VCaP (cell line): Measurements from ENCODE around the gene SULT4A1.

Experiments
- H3K27ac ChIP-seq: fragments of 450-650 bp; 2 replicates; pipeline ENCODE4 v1.5.1; 2017
- TF ChIP-seq, protein P1 (sequence below): fragments of 450-650 bp; conservative IDR thresholded peaks from 2 replicates; pipeline ENCODE4 v1.5.1; 2017; ENCODE audit warnings: mild to moderate bottlenecking, moderate library complexity

SULT4A1 gene

DNA sequence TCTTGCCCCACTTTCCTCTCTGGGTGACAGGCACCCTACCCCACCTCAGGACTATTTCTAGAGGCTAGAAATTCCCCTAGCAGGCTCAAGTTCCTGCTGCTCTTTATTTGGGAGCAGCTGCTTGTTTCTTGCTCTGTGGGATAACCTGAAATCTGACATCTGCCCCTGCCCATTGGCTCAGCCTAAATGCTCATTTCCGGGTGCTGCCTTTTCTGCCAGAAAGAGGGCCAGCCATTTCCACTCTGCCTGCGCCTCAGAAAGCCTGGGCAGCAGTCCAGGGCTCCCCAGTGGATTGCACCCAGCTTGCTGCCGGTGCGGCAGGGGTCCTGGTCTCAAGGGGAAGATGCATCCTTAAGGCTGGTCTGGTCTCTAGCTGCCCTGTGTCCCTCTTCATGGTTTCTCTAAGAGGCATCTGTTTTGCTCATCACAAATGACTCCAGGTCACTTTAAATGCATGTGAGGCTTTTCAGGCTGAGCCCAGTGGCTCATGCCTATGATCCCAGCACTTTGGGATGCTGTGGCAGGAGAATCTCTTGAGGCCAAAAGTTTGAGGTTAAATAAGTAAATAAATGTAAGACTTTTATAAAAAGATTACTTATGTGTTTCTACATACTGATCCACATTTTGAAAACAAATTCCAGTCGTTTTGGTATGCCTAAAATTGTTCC lies 39.8 kb upstream of the SULT4A1 start:
- TF ChIP-seq, protein P1, sequence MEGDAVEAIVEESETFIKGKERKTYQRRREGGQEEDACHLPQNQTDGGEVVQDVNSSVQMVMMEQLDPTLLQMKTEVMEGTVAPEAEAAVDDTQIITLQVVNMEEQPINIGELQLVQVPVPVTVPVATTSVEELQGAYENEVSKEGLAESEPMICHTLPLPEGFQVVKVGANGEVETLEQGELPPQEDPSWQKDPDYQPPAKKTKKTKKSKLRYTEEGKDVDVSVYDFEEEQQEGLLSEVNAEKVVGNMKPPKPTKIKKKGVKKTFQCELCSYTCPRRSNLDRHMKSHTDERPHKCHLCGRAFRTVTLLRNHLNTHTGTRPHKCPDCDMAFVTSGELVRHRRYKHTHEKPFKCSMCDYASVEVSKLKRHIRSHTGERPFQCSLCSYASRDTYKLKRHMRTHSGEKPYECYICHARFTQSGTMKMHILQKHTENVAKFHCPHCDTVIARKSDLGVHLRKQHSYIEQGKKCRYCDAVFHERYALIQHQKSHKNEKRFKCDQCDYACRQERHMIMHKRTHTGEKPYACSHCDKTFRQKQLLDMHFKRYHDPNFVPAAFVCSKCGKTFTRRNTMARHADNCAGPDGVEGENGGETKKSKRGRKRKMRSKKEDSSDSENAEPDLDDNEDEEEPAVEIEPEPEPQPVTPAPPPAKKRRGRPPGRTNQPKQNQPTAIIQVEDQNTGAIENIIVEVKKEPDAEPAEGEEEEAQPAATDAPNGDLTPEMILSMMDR = no peak
- H3K27ac ChIP-seq = no peak overlapping the region

DNA sequence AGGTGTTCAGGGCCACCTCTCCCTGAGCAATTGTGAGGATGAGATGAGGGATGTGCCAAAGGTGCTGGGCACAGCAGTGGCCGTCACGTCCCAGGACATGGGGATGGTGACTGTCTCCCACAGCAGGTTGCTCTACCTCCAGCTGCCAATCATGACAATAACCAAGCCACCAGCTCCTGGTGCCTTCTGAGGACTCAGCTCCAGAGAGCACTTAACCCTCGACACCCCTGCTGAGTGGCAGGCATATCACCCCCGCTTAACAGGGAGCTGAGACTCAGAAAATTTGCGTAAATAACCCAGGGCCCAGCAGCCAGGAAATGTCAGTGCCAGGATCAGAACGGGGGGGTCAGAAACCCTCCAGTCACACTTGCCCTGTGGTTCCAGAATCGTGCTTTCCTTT lies 37.9 kb upstream of the SULT4A1 start:
- TF ChIP-seq, protein P1 = no peak
- H3K27ac ChIP-seq = no peak overlapping the region

DNA sequence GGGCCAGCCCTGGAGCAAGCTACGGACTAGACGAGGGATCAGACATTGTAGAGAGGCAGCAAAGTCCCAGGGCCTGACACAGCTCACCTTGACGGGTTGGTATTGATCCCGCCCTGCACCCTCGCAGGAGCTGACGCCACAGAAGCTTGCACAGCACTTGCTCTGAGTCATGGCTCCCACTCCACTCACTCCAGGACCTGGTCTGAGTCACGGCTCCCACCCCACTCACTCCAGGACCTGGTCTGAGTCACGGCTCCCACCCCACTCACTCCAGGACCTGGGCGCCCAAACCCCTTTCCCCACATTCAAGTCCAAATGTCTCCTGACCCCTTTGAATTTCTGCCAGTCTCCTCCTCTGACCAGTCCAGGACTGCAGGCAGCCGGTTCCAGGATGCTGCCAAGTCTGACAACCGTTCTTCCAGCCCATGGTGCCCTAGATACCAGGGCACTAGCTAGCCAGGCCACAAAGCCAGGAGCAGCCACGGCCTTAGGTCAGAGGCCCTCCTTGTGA lies 35.5 kb upstream of the SULT4A1 start:
- TF ChIP-seq, protein P1 = no peak
- H3K27ac ChIP-seq = no peak overlapping the region

DNA sequence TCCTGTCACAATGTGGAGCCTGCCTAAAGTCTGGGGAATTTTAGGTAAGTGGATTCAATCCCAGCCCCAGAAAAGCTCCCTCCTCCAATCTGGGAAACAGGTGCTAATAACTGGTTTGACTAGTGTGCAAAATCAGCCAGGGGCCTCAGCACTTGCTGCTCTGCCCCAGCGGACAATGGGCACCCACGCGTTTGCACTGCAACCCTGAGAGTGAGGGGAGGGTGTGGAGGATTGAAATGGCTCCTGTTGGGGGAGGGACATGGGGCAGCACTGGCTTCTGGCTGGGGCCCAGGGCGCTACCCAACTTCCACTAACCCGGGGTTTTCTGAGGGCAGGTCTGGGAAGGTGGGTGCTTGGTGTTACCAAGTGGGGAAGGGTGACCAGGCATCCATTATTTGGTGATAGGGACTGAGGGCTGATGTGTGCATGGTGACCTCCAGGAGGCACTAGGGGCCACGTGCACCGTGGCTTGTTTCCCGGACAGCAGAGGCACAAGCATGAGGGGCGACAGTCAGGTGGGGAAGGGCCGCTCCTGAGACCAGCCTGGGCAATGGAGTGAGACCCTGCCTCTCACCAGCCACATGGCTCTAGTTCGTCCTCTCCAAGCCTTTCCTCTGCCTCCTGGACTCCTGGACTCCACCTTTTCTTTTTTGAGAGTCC lies 33.8 kb upstream of the SULT4A1 start:
- no peak overlapping the region for H3K27ac ChIP-seq
- TF ChIP-seq, protein P1 = no peak

DNA sequence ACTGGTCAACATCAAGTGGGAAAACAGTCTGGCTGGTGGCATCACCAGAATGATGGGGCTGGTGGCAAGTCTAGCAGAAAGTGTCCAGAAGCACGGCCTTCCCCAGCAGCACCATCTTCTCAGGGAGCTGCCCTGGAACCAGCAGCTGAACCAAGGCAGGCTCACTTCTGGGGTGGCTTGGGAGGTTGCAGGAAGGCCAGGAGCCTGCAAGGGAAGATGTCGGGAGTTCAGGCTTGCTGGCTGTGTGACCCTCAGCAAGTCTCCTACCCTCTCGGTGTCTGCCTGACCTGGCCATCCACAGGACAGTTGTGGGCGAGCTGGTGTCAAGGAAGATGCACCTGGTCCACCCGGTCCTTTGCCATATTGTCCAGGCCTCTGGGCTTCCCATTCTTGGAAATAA lies 31.8 kb upstream of the SULT4A1 start:
- no peak overlapping the region for H3K27ac ChIP-seq
- TF ChIP-seq, protein P1 = no peak

DNA sequence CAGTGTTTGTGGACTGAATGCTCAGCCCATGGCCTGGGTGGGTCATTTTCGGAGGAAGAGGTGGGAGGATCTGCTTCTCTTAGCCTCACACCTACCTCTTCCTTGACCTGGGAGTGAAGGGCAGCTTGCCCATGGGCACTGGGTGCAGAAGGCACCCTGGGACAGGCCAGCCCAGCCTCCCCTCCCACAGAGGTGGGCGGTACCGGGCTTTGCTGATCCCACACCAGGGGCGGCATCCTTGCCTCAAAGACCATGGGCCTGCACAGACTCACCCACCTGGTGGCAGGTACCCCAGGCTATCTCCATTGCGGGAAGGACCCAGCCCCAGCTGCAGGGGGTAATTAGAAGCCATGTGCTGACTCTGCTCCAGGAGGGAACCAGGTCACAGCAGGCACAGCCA lies 31.0 kb upstream of the SULT4A1 start:
- TF ChIP-seq, protein P1 = no peak

DNA sequence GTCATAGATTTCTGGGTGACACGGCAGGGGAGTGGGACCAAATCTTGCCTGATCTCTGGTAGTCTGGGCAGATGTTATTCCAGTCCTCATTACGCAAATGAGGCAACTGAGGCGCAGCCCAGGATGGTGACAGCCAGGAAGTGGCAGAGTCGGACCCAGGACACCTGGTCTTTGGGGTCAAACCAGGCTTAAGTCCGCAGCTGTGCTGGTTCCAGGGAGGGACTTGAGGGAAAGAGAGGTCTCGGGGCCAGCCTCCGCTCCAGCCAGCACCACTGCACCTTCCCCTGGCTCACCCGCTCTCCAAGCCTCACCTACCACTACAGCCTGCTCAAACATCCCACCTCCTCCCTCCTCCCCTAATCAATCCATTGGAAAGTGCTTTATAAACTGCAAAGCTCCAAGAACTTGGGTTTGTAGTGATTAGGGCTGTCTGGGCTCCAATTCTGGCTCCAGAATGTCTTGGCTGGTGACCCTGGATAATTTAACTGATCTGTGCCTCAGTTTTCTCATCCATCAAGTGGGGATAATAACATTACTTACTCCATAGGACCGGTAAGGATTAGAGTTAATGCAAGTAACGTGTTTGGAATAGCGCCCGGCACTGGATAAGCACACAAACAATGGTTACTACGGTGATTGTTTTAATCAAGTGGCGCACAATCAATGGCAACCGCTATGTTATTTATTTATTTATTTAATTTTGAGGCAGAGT lies 30.0 kb upstream of the SULT4A1 start:
- TF ChIP-seq, protein P1 = no peak
- no peak overlapping the region for H3K27ac ChIP-seq

More for the DNA sequence above, 31.0 kb upstream of the SULT4A1 start:
- no peak overlapping the region for H3K27ac ChIP-seq
